PFSK-1 (cell line): ENCODE measurements around the gene TNIP1.

Source experiments
- FOXP2 ChIP-seq: optimal IDR thresholded peaks from 2 replicates; pipeline ENCODE3; 2011; ENCODE audit warnings: borderline replicate concordance, control low read depth, inconsistent platforms; ENCODE audit not compliant: insufficient read depth; ENCODE audit errors: extremely low read length, extremely low read depth
- POLR2AphosphoS5 ChIP-seq: IDR thresholded peaks from 2 replicates; pipeline ENCODE4 v1.6.1; 2012; ENCODE audit warnings: low read depth, mild to moderate bottlenecking, control low read depth, low read length, moderate library complexity
- REST ChIP-seq, 2 experiments: IDR thresholded peaks; 2 replicates each; pipeline versions ENCODE4 v1.6.1 to v1.8.0; 2011 to 2012; ENCODE audit warnings: low read depth in 2 of 2, low read length in 2 of 2, control low read depth in 1 of 2, inconsistent platforms in 1 of 2, mild to moderate bottlenecking in 1 of 2, moderate library complexity in 1 of 2; ENCODE audit not compliant: insufficient read depth in 1 of 2
- SIN3A ChIP-seq: IDR thresholded peaks from 2 replicates; pipeline ENCODE4 v1.6.1; 2012; ENCODE audit warnings: mild to moderate bottlenecking, low read length, moderate library complexity, borderline replicate concordance; ENCODE audit not compliant: insufficient read depth
- TAF1 ChIP-seq: IDR thresholded peaks from 2 replicates; pipeline ENCODE4 v1.6.1; 2012; ENCODE audit warnings: low read length, control low read depth, borderline replicate concordance; ENCODE audit not compliant: insufficient read depth

The TNIP1 gene

GRCh38 chr5:151126199-151126645 lies 45.4 kb upstream of the TNIP1 start:
- TF ChIP-seq REST (IDR thresholded peaks at IDR 0.05; ENCODE audit: insufficient read depth in 1 of 2, low read depth in 2 of 2, low read length in 2 of 2) (no peak), SIN3A (no peak), TAF1 (no peak), FOXP2 (no peak), POLR2AphosphoS5 (no peak)

- TF ChIP-seq POLR2AphosphoS5 = no peak
- TF ChIP-seq TAF1 = no peak
- no peak for TF ChIP-seq REST (IDR thresholded peaks at IDR 0.05; ENCODE audit: insufficient read depth in 1 of 2, low read depth in 2 of 2, low read length in 2 of 2)
- no peak for TF ChIP-seq FOXP2
- no peak for TF ChIP-seq SIN3A
Observed at GRCh38 chr5:151125421-151125820, 44.6 kb upstream of the TNIP1 start.

- no peak for TF ChIP-seq SIN3A
- TF ChIP-seq TAF1 = no peak
- TF ChIP-seq REST (IDR thresholded peaks at IDR 0.05; ENCODE audit: insufficient read depth in 1 of 2, low read depth in 2 of 2, low read length in 2 of 2) = no peak
- no peak for TF ChIP-seq FOXP2
- TF ChIP-seq POLR2AphosphoS5 = no peak
Observed at GRCh38 chr5:151123897-151124751, 43.3 kb upstream of the TNIP1 start.

- TF ChIP-seq TAF1 (no peak), REST (IDR thresholded peaks at IDR 0.05; ENCODE audit: insufficient read depth in 1 of 2, low read depth in 2 of 2, low read length in 2 of 2) (no peak), POLR2AphosphoS5 (no peak), FOXP2 (no peak), SIN3A (no peak)
Observed at GRCh38 chr5:151122828-151123227, 42.0 kb upstream of the TNIP1 start.

- TF ChIP-seq FOXP2 (no peak), REST (IDR thresholded peaks at IDR 0.05; ENCODE audit: insufficient read depth in 1 of 2, low read depth in 2 of 2, low read length in 2 of 2) (no peak)
Observed at GRCh38 chr5:151121665-151122064, 40.8 kb upstream of the TNIP1 start.
